ENCODE data around the gene CCT6A. TPM values are rescaled to one million over a fixed set of nuclear protein-coding genes. Genes with fewer than 3 reads are reported as not detected.
"Not testable (repeated sequence)": the region's sequence is repeated elsewhere in the genome, so short reads cannot be mapped to it uniquely, and the experiment has no call there.

CCT6A gene
- total RNA-seq, 1 donor from 2014 or later = 174 TPM

DNA sequence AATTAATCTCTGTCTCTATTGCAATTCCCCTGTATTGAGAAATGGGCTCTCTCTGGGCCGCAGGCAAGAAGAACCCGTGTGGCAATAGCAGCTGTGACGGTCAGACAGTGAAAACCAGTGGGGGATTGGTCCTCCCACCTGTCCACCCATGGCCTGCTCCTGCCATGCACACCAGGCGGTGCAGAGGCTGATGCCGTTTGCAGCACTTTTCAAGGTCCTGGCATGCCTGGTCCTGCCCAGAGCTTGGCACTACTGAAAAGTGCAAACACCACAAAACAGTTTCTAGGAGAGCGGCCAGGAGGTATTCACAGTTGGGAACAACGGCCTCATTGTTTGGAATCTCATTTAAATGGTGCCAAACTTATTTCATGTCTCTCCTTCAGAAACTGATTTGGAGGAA is 41.9 kb upstream of the CCT6A start:
- TF ChIP-seq, protein P1, sequence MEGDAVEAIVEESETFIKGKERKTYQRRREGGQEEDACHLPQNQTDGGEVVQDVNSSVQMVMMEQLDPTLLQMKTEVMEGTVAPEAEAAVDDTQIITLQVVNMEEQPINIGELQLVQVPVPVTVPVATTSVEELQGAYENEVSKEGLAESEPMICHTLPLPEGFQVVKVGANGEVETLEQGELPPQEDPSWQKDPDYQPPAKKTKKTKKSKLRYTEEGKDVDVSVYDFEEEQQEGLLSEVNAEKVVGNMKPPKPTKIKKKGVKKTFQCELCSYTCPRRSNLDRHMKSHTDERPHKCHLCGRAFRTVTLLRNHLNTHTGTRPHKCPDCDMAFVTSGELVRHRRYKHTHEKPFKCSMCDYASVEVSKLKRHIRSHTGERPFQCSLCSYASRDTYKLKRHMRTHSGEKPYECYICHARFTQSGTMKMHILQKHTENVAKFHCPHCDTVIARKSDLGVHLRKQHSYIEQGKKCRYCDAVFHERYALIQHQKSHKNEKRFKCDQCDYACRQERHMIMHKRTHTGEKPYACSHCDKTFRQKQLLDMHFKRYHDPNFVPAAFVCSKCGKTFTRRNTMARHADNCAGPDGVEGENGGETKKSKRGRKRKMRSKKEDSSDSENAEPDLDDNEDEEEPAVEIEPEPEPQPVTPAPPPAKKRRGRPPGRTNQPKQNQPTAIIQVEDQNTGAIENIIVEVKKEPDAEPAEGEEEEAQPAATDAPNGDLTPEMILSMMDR (IDR thresholded peaks at IDR 0.05; ENCODE audit: unreplicated experiment) = no peak
- Mint-ChIP-seq H3K4me1 (ENCODE audit: unreplicated experiment) (no peaks in the 10 kb centered on the region), H3K4me3 (ENCODE audit: unreplicated experiment) (no peak overlapping the region), H3K36me3 (ENCODE audit: low read depth, unreplicated experiment) (peaks cover 7% of the 10 kb centered on the region), H3K9me3 (ENCODE audit: unreplicated experiment) (no peaks in the 10 kb centered on the region), H3K27ac (ENCODE audit: unreplicated experiment) (no peak overlapping the region), H3K27me3 (ENCODE audit: unreplicated experiment) (no peaks in the 10 kb centered on the region)
- DNase-seq (ENCODE audit: low spot score) = no peak

DNA sequence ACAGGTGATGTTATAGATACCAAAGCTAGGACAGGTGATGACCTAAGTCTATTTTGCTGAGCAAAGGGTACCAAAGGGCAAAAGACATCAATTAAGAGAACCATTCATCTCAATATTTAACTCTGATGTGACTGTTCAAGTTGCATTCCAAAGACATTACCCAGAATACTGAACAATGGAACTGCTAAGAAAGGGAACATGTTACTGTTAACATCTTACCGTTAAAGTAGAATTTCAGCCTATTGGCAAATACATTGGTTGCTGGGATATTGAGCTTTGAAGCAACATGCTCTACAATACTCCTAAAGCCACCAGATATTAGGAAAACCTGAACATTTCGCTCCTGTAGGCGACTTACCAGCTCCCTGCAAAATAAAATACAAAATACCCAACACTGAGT is 34.5 kb upstream of the CCT6A start:
- not testable (repeated sequence) for H3K9me3 Mint-ChIP-seq (ENCODE audit: unreplicated experiment); H3K4me3 Mint-ChIP-seq (ENCODE audit: unreplicated experiment); H3K36me3 Mint-ChIP-seq (ENCODE audit: low read depth, unreplicated experiment); DNase-seq (ENCODE audit: low spot score); H3K4me1 Mint-ChIP-seq (ENCODE audit: unreplicated experiment); H3K27me3 Mint-ChIP-seq (ENCODE audit: unreplicated experiment); H3K27ac Mint-ChIP-seq (ENCODE audit: unreplicated experiment)

DNA sequence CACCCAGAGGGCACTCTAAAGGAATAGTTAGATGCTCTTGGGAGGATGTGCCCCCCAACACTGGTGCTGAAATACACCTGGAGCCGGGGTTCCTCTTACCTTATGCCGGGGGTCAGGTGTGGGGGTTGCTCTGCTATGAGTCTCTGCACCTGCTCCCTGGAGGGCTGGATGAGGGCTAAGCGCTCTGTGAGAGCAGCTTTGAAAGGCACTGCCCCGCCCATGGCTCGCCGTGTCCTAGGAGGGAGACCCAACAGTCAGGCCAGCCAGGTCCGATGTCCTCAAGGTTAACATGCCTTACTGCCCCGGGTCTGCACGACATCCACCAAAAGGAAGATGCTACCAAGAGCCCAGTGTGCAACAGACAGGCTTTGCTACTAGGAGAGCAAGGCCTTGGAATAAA is 32.1 kb upstream of the CCT6A start:
- DNase-seq (ENCODE audit: low spot score) = no peak
- H3K27ac Mint-ChIP-seq (ENCODE audit: unreplicated experiment) = no peak overlapping the region
- H3K36me3 Mint-ChIP-seq (ENCODE audit: low read depth, unreplicated experiment) = peaks cover 15% of the 10 kb centered on the region

DNA sequence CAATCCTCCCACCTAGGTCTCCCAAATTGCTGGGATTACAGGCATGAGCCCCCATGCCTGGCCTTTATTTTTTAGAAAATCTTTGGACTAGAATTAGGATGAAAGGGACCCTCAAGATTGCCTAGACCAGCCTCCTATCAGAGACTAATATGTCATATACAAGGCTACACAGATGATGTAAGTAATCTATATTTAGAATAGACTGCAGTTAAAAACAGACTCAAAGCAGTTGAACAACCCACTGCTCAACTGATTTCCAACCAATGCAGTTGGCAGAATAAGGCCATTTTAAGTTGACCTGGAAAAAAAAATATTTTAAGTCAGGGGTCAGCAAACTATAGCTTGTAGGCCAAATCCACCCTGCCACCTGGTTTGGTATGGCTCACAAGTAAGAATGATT is 28.1 kb upstream of the CCT6A start:
- Mint-ChIP-seq H3K36me3 (ENCODE audit: low read depth, unreplicated experiment) (peaks cover 27% of the 10 kb centered on the region), H3K27ac (ENCODE audit: unreplicated experiment) (no peak overlapping the region), H3K4me3 (ENCODE audit: unreplicated experiment) (no peak overlapping the region), H3K27me3 (ENCODE audit: unreplicated experiment) (peaks cover 4% of the 10 kb centered on the region), H3K4me1 (ENCODE audit: unreplicated experiment) (no peaks in the 10 kb centered on the region), H3K9me3 (ENCODE audit: unreplicated experiment) (no peaks in the 10 kb centered on the region)
- no peak for DNase-seq (ENCODE audit: low spot score)
- TF ChIP-seq, protein P1 (IDR thresholded peaks at IDR 0.05; ENCODE audit: unreplicated experiment) = no peak

More for the DNA sequence above, 32.1 kb upstream of the CCT6A start:
- peaks cover 3% of the 10 kb centered on the region for H3K27me3 Mint-ChIP-seq (ENCODE audit: unreplicated experiment)
- no peaks in the 10 kb centered on the region for H3K9me3 Mint-ChIP-seq (ENCODE audit: unreplicated experiment)
- H3K4me3 Mint-ChIP-seq (ENCODE audit: unreplicated experiment) = no peak overlapping the region
- H3K4me1 Mint-ChIP-seq (ENCODE audit: unreplicated experiment) = no peaks in the 10 kb centered on the region
- TF ChIP-seq, protein P1 (IDR thresholded peaks at IDR 0.05; ENCODE audit: unreplicated experiment) = no peak

DNA sequence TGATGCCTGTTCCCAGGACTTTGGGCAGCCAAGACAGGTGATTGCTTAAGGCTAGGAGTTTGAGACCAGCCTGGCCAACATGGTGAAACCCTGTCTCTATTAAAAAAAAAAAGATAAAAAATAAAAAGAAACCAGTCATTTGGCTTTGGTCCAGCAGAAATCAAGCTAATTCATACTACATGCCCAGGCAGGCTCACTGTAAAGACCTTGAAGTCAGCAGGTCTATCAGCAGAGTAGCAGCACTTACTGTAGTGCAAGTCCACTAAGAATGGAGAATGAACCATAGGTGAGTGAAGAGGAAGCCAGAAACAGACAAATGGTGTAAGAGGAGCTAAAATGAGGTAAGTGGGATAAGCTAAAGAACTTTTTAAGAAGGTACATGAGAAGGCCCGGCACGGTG is 25.0 kb upstream of the CCT6A start:
- Mint-ChIP-seq H3K27ac (ENCODE audit: unreplicated experiment) (no peak overlapping the region), H3K4me1 (ENCODE audit: unreplicated experiment) (peaks cover 3% of the 10 kb centered on the region), H3K36me3 (ENCODE audit: low read depth, unreplicated experiment) (peaks cover 22% of the 10 kb centered on the region), H3K4me3 (ENCODE audit: unreplicated experiment) (no peak overlapping the region), H3K9me3 (ENCODE audit: unreplicated experiment) (no peaks in the 10 kb centered on the region), H3K27me3 (ENCODE audit: unreplicated experiment) (peaks cover 4% of the 10 kb centered on the region)
- DNase-seq (ENCODE audit: low spot score) = no peak
- TF ChIP-seq, protein P1 (IDR thresholded peaks at IDR 0.05; ENCODE audit: unreplicated experiment) = no peak

All from endothelial cell (in vitro differentiated cells).